NCI-H2029 (cell line): ENCODE data around the gene PAX4.

Source experiments
- DNase-seq: peaks from one replicate; lab custom pipeline; 2025; lab: John Stamatoyannopoulos, UW

Gene PAX4

GRCh38 chr7:127618042-127618441, at the start of gene PAX4:
PAX4 (minus strand) TSS chr7:127618142; CDS start chr7:127615928, 2,214 bp downstream.
- DNase-seq: no peak

GRCh38 chr7:127667017-127667670, 49.2 kb upstream of the PAX4 start:
- DNase-seq: no peak

DNA sequence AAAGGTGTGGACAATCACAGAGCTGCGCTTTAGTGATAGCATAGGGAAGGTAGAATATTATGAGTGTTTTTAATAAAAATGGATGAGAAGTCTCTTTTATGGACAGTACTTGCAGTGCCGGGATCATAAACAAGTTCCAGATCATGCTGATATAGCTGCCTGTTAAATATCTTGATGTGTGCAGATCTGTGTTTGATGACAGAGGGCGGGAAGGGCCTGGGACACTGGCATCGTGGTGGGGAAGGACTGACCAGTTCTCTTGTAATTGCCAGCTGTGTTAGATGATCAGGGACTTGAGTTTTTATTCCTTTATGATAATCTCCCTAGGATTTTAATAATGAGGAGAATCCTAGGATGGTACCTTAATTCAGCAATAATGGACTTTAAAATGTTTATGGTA, 48.7 kb upstream of the PAX4 start:
- no peak for DNase-seq

- DNase-seq: no peak
These were observed 48.0 kb upstream of the PAX4 start for GRCh38 chr7:127665922-127666321.

GRCh38 chr7:127658970-127659630, 41.2 kb upstream of the PAX4 start:
- no peak for DNase-seq

- no peak for DNase-seq
These were observed 39.6 kb upstream of the PAX4 start for GRCh38 chr7:127657500-127657899.

DNA sequence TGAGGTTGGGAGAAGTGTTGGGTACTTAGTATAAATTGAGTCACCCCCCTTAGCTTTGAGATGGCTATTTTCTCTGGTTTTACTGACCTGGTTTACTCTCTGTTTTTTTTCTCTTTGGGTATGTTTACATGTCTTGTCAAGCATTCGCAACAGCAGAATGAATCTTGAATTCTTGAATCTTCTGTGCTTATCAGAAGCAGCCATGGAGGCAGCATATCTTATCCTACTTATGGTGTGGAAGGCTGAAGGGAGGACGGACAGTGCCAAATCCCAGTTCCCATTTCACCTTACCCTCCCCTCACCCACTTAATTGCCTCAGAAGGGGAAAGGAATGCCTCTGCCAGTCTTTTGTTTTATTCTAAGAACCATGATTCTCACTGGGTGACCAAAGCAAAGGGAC, 37.8 kb upstream of the PAX4 start:
- no peak for DNase-seq

- no peak for DNase-seq
These were observed 36.8 kb upstream of the PAX4 start for GRCh38 chr7:127654404-127655394.

- no peak for DNase-seq
These were observed 35.5 kb upstream of the PAX4 start for GRCh38 chr7:127653396-127653795.

DNA sequence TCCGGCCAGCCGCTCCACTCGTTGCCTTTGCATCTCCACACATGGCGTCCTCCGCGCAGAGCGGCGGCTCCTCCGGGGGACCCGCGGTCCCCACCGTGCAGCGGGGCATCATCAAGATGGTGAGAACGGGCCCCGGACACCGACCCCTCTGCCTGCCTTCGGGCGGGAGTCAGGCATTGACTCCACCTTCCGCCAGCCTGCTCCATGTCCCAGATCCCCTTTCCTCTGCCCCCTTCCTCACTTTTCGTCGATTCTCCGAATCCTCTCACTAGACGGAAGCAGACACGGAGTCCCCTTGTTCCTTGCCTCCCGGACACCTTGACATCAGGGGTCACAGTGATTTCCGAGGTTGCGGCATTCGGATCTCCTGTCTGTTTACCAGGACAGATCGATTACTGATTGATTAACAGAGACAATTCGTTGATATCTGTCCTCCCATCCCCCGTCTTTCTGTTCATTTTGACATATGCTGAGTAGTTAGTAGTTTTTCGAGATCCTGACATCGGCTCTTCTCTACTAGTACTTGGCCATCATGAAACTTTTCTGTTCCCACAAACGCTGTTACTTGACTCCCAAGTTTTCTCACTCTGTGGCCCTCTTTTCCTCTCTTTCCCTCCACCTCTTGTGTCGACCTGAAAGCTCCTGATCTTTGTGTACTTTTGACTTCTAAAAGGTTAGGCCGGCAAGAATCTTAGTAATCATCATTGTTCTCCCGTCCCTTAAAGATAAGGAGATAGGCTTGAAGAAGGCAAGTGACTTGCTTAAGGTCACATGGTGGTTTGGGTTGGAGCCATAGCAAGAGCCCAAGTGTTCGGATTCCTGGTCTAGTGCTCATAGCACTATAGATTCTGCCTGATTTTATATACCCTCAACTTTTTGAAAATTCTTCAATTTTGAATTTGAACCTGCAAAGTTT, 34.6 kb upstream of the PAX4 start:
- no peak for DNase-seq

DNA sequence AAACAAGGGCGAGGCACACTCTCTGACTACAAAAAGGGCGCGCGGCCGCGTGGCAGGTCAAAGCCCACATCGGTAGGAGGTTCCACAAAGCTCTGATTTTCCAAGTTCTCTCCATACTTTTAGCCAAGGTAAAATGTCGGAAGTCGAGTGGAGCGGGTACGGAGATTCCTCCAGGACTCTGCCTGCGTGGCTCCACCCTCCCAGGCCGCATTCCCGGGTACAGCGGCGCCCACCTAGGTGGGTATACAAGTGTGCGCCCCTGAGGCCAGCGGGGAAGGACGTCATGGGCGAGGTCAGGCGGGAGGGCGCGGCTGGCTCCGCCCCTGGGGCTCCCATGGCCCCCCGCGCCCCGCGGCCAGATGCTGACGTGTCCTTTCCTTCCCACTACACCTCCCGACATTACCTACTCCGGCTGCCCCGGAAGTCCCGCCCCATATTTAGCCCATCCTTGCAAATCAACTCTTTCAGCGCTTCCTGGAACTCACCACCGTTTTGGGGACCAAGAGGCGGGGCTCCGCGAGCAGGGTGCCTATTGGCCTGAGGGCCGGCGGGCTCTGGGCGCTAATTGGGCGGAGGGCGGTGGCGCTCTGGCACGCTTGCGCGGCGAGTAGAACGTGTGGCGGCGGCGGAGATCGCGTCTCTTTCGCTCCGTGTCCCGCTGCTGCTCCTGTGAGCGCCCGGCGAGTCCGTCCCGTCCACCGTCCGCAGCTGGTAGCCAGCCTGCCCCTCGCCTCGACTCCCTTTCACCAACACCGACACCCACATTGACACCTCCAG, 33.8 kb upstream of the PAX4 start, which contains the start of gene SND1:
SND1 (plus strand) TSS at position 639 of the 777 bp plus-strand sequence. CDS start 180 bp downstream, outside the sequence.
- peak; percentile 99 for DNase-seq

DNA sequence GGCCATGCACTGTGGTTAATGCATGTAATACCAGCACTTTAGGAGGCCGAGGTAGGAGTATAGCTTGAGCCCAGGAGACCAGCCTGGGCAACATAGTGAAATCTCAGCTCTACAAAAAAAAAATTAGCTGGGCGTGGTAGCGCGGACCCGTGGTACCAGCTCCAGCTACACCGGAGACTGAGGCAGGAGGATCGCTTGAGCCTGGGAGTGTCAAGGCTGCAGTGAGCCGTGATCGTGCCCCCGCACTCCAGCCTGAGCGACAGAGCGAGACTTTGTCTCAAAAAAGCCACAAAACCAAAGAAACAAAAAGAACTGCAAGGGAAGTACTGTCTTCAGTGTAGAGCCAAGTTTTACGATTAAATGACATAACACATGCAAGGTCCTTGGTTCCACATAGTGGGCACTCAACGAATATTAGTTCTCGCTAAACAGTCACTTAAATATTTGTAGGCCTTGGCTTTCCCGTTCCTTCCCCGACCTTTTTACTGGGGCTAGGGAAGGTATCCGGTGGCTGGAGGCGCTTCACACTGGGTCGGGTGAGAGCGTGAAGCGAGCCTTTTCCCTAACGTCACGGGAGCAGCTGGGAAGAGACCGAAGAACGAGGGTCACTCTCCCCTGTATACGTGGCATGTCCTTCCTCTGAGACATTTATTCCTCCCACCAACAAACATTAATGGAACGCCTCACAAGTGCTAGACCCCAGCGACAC, 33.1 kb upstream of the PAX4 start:
- peak; percentile 50 for DNase-seq

- DNase-seq: no peak
These were observed 31.0 kb upstream of the PAX4 start for GRCh38 chr7:127648986-127649385.

GRCh38 chr7:127647636-127648035, 29.7 kb upstream of the PAX4 start:
- DNase-seq: no peak

DNA sequence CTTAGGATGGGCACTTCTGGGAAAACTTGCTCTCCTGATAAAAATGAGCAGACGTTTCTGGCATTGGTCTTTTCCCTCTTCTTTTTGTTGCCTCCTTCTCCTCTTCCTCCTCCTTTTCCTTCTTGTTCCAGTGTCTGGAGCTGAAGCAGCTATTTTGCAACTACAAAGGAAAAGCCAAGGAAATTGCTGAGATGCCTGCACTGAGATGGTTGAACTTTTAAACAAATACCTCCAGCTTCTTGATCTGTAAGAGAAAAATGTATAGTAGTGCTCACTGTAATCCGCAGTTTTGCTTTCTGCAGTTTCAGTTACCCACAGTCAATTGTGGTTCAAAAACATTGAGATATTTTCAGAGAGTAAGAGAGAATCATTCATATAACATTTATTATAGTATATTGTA, 26.5 kb upstream of the PAX4 start:
- no peak for DNase-seq

- DNase-seq: no peak
These were observed 20.3 kb upstream of the PAX4 start for GRCh38 chr7:127638197-127638596.

- DNase-seq: no peak
These were observed 17.8 kb upstream of the PAX4 start for GRCh38 chr7:127635659-127636285.

GRCh38 chr7:127632276-127632910, 14.5 kb upstream of the PAX4 start:
- no peak for DNase-seq

DNA sequence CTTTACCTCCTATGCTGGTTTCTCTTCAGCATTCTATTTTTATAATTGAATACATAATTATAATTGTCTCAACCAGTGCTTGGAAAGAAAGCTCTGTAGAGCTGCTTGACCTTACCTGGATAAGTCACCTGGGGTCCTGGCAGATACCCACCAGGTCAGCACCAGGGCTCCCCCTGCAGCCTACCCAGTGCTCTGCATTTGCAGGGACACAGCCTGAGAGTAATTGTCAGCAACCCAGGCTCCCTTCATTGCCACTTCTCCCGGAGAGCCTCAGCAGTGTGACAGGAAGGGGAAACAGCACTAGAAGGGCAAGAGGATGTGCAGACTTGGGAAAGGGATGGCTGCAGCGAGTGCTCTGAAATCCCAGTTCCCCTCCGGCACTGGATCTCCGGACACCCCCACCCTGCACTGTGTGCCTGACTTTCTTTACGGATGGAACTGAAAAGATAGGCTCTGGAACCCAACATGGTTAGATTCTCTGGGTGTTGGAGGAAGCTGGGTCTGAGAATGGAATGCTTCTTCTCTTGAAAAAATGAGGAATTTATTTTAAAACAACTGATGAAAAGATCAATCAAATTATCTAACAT, 11.4 kb upstream of the PAX4 start:
- DNase-seq: peak; percentile 4
